Activated gamma-delta T cell treated with anti-CD3 and anti-CD28 coated beads, Interleukin-2, amount 50 U/mL, for 16 hours (primary cell): Measurements from ENCODE around the gene NEK7.
"Not testable (repeated sequence)": the region's sequence is repeated elsewhere in the genome, so short reads cannot be mapped to it uniquely, and the experiment has no call there.

Experiments
- DNase-seq: peaks from one replicate; pipeline ENCODE4 v3.0.0-alpha.2; 2020; ENCODE audit warnings: low read depth

NEK7 gene

GRCh38 chr1:198290089-198290683, 133.4 kb downstream of the NEK7 start:
- no peak for DNase-seq

DNA sequence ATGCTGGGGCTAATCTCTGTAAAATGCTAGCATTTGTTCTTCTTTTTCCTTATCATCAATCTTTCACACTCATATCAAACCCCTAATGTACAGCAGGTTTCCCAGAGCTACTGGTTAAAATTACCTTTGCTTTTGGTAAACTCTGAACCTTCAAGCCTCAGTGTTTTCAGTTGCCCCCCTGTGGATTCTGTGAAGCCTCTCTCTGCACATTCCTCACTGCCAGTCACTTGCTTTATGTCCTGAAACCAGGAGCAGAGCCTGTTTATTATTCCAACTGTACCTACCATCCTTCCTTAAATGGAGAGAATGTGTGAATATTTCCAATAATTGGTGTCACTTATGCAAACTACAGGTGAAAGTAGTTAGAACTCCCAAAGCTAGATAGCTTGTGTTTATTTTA, 134.2 kb downstream of the NEK7 start:
- no peak for DNase-seq

DNA sequence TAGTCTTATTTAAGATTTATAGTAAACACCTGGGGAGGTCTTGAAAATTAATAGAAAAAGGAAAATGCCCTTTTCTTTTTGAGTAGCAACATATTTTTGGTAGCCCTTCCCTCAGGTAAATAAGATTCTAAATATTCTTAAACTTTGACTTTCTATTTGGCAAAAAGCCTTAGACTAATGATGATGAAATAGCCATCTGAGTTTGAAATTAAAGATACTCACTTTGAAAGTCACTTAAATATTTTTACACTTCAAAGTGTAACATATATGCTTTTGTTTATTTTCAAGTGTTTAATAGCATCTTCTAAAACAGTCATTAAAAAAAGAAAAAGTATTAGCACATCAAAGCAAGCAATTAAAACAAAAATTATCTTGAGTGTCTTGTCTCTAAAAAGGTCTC, 135.1 kb downstream of the NEK7 start:
- no peak for DNase-seq

- DNase-seq: no peak
Measured at GRCh38 chr1:198295225-198295624, 138.4 kb downstream of the NEK7 start.

- no peak for DNase-seq
Measured at GRCh38 chr1:198295971-198296370, 139.2 kb downstream of the NEK7 start.

DNA sequence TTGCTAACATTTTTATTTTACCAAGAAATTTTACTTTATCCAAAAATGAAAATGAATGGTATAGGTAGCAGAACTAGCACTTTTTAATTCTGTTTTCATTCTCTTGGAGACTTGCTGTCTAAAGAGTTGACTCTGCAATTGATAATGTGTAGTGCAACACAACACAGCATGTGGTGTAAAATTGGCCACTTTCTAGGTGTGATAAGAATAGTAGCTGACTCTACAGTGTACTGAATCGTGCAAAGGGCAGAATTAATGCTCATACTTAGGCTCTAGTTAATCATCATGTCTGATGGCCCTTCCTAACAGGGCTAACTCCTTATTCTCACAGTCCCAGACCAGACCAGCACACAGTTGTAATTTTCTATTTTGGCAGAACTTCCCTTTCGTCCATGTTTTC, 140.5 kb downstream of the NEK7 start:
- DNase-seq: no peak

GRCh38 chr1:198298640-198299039, 141.8 kb downstream of the NEK7 start:
- DNase-seq: no peak

DNA sequence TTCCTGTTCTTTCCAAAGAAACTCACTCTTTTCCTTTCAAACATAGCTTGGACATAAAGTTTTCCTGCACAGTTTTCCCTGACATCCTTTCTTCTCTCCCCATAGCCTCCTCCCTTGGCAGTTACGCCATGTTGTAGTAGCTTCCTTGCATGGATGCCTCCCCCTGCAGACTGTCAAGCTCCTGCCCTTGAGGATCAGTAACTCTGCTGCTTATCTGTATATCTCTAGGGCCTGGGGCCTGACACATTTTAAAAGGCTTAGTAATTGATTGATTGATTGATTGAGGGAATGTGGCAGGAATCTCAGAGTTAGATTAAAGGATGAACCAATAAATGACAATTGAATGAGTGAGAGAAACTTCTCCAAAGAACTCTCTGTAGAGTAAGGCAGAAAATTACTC, 143.7 kb downstream of the NEK7 start:
- DNase-seq: no peak

- DNase-seq: no peak
Measured at GRCh38 chr1:198304431-198304830, 147.6 kb downstream of the NEK7 start.

- not testable (repeated sequence) for DNase-seq
Measured at GRCh38 chr1:198314817-198315216, 158.0 kb downstream of the NEK7 start.

DNA sequence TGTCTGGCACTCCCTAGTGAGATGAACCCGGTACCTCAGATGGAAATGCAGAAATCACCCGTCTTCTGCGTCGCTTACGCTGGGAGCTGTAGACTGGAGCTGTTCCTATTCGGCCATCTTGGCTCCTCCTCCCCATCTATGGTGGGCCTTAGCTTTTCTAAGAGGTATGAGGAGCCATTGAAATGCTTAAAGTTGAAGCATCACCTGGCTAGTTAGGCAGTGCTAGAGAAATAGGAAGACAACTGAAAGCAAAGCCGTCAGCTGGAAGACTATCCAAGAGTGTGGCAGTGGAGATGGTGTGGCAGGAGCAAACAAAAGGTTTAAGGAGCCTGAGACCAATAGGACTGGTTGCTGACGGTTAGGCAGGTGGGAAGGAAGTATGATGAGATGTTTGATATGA, 158.5 kb downstream of the NEK7 start:
- not testable (repeated sequence) for DNase-seq

DNA sequence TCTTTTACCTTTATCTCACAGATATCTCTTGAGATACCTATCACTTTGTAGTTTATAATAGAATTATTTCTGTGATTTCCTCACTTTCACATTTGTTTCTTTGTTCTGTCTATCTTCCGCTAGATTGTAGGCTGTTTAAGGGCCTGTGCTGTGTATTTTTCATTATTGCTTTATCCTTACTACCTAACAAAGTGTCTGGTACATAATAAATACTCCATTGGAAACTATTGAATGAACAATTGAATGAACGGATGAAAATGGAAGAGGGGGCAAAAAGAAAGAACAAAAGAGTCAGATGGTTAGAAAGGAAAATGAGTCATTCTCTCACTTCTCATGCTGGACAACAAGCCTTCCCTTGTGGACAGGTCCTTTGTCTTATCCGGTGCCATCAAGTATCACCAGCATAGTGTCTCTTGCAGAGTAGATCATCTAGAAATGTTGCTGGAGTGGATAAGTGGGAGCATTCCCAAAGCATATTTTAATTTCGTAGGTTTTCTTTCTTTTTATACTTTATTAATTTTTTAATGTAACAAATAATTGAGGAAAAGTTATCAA, 159.8 kb downstream of the NEK7 start:
- DNase-seq: no peak

DNA sequence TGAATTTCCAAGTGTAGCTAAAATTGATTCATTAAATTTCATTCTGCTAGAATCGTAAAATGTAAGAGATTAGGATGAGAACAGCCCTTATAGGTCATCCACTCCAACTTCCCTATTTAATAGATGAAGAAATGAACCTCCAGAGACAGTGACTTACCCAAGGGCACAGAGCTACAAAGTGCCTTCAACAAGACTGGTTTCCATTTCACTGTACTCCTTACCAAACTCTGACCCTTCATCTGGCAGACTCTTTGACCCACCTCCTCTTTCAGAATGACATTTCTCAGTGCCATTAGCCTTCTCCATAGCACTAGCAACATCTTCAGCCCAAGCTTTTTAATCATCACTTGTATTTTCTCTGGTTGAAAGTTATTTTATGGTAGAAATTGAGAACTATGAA, 161.3 kb downstream of the NEK7 start:
- DNase-seq: no peak

GRCh38 chr1:198320759-198321158, 164.0 kb downstream of the NEK7 start:
- DNase-seq: no peak

- DNase-seq: no peak
Measured at GRCh38 chr1:198326232-198326631, 169.4 kb downstream of the NEK7 start.

DNA sequence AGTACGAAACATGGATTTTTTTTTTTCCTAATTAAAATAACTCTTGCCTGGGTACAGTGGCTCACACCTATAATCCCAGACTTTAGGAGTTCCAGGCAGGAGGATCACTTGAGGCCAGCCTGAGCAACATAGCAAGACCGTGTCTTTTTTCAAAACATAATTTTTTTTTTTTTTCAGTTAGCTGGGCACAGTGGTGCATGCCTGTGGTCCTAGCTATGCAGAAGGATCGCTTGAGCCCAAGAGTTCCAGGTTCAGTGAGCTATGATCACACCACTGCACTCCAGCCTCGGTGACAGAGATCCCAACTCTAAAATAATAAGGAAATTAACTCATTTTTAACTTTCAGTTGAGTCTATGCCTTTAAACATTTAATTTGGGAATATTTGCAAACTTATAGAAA, 170.1 kb downstream of the NEK7 start:
- DNase-seq: no peak

DNA sequence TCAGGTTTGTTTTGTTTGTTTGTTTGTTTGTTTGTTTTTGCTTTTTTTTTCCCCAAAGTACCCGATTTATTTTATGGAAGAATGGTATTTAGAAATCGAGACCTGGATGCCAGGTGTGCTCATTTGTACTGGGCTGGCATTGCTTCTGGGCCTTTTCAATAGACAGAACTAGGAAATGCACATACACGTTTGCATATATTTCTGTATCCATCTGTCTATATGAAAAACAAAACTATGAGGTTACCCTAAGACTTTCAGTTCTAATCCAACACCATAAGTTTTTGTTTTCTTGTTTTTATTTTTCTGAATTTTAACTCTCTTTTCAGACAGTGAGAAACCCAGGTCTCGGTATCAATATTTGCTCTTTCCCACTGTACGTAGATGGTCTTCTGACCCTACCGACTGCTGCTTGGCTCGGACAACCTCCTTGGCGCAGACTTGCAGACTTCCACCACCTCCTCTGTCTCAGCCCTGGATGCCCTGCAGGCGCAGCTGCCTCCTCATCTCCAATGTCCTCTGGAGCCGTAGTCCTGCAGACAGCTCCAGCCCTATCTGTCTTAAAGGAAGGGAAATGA, 171.7 kb downstream of the NEK7 start:
- DNase-seq: no peak

- DNase-seq: no peak
Measured at GRCh38 chr1:198330982-198331615, 174.3 kb downstream of the NEK7 start.

DNA sequence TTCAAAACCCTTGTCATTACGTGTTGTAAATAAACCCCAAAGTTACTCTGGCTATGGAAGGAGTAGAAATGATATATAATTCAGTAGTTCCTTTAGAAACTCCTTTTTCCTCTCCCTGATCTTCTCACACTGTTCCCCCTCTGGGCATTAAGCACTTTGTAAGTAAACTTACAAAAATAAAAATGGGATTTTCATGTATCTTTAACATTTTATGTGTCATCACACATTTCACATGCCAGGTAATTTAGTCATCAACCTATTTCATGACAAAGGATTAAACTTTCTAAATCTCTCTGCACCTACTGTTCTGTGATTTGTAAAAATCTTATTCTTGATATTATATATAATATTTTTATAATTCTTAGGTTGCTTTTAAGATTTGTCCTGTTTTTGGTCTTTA, 176.9 kb downstream of the NEK7 start:
- no peak for DNase-seq

DNA sequence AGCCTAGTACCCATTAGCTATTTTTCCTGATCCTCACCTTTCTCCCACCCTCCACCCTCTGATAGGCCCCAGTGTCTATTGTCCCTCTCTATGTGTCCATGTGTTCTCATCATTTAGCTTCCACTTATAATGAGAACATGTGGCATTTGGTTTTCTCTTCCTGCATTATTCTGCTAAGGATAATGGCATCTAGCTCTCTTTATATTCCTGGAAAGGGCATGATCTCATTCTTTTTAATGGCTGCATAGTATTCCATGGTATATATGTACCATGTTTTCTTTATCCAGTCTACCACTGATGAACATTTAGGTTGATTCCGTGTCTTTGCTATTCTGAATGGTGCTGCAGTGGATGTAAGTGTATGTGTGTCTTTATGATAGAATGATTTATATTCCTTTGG, 178.9 kb downstream of the NEK7 start:
- DNase-seq: no peak

- DNase-seq: no peak
Measured at GRCh38 chr1:198337886-198338285, 181.1 kb downstream of the NEK7 start.

GRCh38 chr1:198340139-198340538, 183.3 kb downstream of the NEK7 start:
- DNase-seq: no peak

DNA sequence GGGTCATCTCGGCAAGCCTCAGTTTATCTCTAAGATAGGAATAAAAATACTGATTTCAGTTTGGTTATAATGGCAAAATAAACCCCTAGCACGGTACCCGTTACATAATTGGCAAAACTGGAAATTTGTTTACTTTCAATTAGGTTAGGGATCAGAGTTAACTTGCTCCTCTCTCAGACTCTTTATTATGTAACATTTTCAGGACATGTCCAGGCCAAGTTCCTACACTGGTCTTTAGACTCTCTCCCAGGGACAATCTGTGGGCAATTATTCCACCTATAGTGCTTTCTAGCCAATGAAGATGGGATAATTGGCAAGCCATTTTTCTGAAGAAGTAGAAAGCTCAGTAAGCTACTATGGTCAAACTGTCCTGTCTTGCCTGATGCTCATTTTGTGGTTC, 189.4 kb downstream of the NEK7 start:
- DNase-seq: no peak

- no peak for DNase-seq
Measured at GRCh38 chr1:198350456-198350855, 193.7 kb downstream of the NEK7 start.
